Uterus (tissue), 4 donors: ENCODE measurements around the gene DISP3. TPM values are rescaled to one million over a fixed set of nuclear protein-coding genes. Genes with fewer than 3 reads are reported as not detected.

ENCODE experiments used
- DNase-seq, 2 donors: peaks; one replicate each; pipeline ENCODE4 v3.0.0-alpha.2; 2019 to 2020
- H3K27ac ChIP-seq, 2 donors: fragments of 200-600 bp; sonication (generic); 1 replicate in 1 of 2; 2 replicates in 1 of 2; pipeline ENCODE4 v1.5.1; 2016 to 2018
- H3K27me3 ChIP-seq, 2 donors: fragments of 200-600 bp; sonication (generic); one replicate each; pipeline ENCODE4 v1.5.1; 2018 to 2019; ENCODE audit warnings: control low read depth in 1 of 2
- H3K36me3 ChIP-seq, 2 donors: fragments of 200-600 bp; sonication (generic); one replicate each; pipeline ENCODE4 v1.5.1; 2019; ENCODE audit warnings: control low read depth in 1 of 2
- H3K4me1 ChIP-seq, 2 donors: fragments of 200-600 bp; sonication (generic); one replicate each; pipeline ENCODE4 v1.5.1; 2018 to 2019; ENCODE audit warnings: control low read depth in 1 of 2
- H3K4me3 ChIP-seq, 2 donors: fragments of 200-600 bp; sonication (generic); 1 replicate in 1 of 2; 2 replicates in 1 of 2; pipeline ENCODE4 v1.5.1; 2018 to 2019; ENCODE audit warnings: mild to moderate bottlenecking in 1 of 2
- H3K9me3 ChIP-seq, 2 donors: fragments of 200-600 bp; sonication (generic); one replicate each; pipeline ENCODE4 v1.5.1; 2019; ENCODE audit warnings: control low read depth in 1 of 2
- POLR2A ChIP-seq, 2 donors: fragments of 450-650 bp; IDR thresholded peaks; one replicate each; pipeline ENCODE4 v1.6.1; 2016; ENCODE audit warnings: antibody characterized with exemption in 2 of 2, mild to moderate bottlenecking in 1 of 2, moderate library complexity in 1 of 2
- intact Hi-C: fragments of 100-400 bp; cut with DNase I; formaldehyde crosslinking; loops from one replicate; pipeline ENCODE4 v1.15.1; 2023; ENCODE audit warnings: low total_unique reads
- total RNA-seq, 4 donors: library from RNA; depleted of rRNA in 3 of 4; stranded (reverse); fragments of >200 nt in 3 of 4; gene quantifications; one replicate each; pipeline versions ENCODE4 v1.1.0 to v1.2.4, GENCODE V29; 2014 to 2023
- TF ChIP-seq, protein P1 (sequence below), 4 experiments: fragments of 200-600 bp in 2 of 4; fragments of 450-650 bp in 2 of 4; sonication (generic) in 2 of 4; IDR thresholded peaks; one replicate each; pipeline ENCODE4 v1.5.1; 2016 to 2019; ENCODE audit warnings: antibody characterized with exemption in 4 of 4, mild to moderate bottlenecking in 2 of 4, moderate library complexity in 1 of 4
- donor health status: DM: yes; HTN: yes; CAD: no.

DISP3 gene
- total RNA-seq, 4 donors from 2014 or later: 0.09 to 0.90 TPM; not detected in 2

DNA sequence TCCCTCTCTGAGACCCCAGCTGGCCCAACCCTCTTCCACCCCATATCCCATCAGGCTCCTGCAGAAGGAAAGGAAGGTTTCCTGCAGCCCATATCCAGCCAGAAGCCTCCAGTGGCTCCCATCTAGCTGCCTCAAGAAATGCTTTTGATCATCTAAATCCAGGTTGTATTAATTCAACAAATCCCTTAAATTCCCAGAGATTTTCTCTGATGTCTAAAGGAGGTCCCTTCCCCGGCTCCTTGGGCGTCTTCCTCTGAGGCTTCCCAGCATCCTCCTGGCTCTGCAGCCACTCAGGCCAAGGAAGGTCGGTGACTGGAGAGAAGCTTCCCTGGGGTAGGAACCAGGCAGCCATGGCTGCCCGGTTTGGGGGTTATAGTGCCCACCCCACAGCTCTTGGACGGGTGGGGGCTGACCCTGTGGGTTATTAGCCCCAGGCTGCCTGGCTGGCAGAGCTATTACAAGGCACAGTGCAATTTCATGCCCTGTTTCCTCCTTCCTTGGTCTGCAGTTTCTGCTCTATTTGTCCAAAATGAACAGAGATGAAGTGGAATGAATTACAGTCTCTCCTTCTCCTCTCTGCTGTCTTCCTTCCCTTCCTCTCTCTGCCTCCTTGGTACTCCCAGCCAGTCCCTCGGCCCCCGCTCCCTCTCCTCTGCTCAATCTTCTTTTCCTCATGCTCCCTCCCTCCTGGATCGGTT, 34.8 kb upstream of the DISP3 start:
- TF ChIP-seq, protein P1, sequence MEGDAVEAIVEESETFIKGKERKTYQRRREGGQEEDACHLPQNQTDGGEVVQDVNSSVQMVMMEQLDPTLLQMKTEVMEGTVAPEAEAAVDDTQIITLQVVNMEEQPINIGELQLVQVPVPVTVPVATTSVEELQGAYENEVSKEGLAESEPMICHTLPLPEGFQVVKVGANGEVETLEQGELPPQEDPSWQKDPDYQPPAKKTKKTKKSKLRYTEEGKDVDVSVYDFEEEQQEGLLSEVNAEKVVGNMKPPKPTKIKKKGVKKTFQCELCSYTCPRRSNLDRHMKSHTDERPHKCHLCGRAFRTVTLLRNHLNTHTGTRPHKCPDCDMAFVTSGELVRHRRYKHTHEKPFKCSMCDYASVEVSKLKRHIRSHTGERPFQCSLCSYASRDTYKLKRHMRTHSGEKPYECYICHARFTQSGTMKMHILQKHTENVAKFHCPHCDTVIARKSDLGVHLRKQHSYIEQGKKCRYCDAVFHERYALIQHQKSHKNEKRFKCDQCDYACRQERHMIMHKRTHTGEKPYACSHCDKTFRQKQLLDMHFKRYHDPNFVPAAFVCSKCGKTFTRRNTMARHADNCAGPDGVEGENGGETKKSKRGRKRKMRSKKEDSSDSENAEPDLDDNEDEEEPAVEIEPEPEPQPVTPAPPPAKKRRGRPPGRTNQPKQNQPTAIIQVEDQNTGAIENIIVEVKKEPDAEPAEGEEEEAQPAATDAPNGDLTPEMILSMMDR (IDR thresholded peaks at IDR 0.05): no peak
- intact Hi-C loops: no loop called here
- no peaks in the 10 kb centered on the region for H3K4me1 ChIP-seq
- H3K9me3 ChIP-seq: no peaks in the 10 kb centered on the region
- DNase-seq: no peak
- no peaks in the 10 kb centered on the region for H3K36me3 ChIP-seq
- H3K27ac ChIP-seq: no peak overlapping the region
- H3K4me3 ChIP-seq: no peak overlapping the region
- no peaks in the 10 kb centered on the region for H3K27me3 ChIP-seq

DNA sequence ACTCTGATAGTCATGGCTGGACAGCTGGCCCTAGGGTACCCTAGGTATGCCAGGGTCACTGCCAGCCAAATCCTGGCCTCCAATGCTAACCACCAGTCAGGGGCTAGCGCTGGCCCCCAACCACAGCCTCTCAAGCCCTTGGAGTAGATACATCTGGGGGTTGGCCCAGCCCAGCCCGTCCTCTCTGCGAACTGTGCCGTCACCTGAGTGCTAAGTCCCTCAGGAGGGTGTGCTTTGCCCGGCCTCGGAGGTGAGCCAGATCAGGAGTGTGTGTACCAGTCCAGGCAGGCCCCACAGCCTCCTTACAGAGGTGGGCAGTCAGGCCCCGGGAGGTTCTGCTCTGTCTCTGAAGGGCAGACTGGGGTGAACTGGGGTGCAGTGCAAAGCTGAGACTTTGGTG, 34.0 kb upstream of the DISP3 start:
- no peaks in the 10 kb centered on the region for H3K4me1 ChIP-seq
- H3K27ac ChIP-seq: no peak overlapping the region
- H3K4me3 ChIP-seq: no peak overlapping the region
- no peaks in the 10 kb centered on the region for H3K27me3 ChIP-seq
- H3K9me3 ChIP-seq: no peaks in the 10 kb centered on the region
- no peak for DNase-seq
- H3K36me3 ChIP-seq: no peaks in the 10 kb centered on the region
- TF ChIP-seq, protein P1 (IDR thresholded peaks at IDR 0.05): no peak
- intact Hi-C loops: no loop called here

DNA sequence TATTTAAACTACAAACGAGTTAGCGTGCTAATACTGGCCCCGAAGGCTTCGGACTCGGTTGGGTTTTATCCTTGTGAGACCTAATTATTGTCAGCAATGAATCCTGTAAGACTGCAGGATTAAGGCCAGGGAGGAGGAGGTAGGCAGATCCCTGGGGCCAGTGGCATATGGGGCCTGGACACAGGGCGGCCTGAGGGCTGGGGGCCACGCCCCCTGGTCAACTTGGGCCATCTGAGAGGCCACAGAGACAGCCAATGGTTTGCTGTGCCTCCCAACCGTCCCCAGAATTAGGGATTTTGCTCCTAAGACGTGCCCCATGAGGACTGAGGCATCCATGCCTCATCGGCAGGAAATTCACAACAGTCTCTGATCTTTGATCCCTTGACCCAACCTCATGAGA, 31.1 kb upstream of the DISP3 start:
- H3K9me3 ChIP-seq: no peaks in the 10 kb centered on the region
- no peaks in the 10 kb centered on the region for H3K27me3 ChIP-seq
- TF ChIP-seq, protein P1 (IDR thresholded peaks at IDR 0.05): no peak
- no peak for TF ChIP-seq POLR2A (IDR thresholded peaks at IDR 0.05)
- no peak overlapping the region for H3K27ac ChIP-seq
- intact Hi-C loops: no loop called here
- H3K4me3 ChIP-seq: no peak overlapping the region
- no peaks in the 10 kb centered on the region for H3K4me1 ChIP-seq
- DNase-seq: no peak
- no peaks in the 10 kb centered on the region for H3K36me3 ChIP-seq

DNA sequence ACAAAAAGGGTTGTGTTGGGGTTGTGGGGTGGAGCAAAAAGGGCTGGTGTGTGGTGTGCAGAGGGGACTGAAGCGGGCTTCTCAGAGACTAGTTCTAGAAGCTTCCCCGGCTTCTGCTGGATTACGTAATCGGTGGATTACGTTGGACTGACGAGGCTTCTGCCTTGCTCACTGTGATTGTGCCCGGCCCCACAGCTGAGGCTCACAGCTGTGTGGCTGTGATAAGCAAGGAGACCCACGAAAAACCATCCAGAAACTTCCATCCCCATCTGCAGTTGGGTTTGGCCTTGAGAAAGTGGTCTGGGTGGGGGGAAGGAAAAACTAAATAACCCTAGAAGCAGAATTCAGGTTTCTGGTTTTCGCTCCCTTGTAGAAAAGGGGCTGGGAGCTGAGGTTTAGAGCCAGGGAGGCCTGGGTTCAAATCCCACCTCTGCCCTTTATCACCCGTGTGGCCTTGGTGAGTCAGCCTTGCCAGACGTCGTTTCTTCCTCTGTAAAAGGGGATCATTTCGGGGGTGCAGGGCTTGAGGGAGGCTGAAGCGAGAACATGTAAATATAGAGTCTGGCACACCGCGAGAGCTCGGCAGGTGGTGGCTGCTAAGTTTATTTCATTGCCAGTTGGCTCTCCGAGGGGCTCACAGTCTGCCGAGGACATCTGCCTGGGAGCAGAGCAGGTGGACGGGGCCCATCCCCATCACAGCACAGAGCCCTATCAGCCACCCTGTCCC, 30.4 kb upstream of the DISP3 start:
- Histone ChIP-seq H3K9me3 (no peaks in the 10 kb centered on the region), H3K4me3 (no peak overlapping the region), H3K4me1 (no peaks in the 10 kb centered on the region), H3K27me3 (no peaks in the 10 kb centered on the region), H3K36me3 (no peaks in the 10 kb centered on the region), H3K27ac (no peak overlapping the region)
- no peak for TF ChIP-seq POLR2A (IDR thresholded peaks at IDR 0.05)
- TF ChIP-seq, protein P1 (IDR thresholded peaks at IDR 0.05): no peak
- intact Hi-C loops: no loop called here
- no peak for DNase-seq

DNA sequence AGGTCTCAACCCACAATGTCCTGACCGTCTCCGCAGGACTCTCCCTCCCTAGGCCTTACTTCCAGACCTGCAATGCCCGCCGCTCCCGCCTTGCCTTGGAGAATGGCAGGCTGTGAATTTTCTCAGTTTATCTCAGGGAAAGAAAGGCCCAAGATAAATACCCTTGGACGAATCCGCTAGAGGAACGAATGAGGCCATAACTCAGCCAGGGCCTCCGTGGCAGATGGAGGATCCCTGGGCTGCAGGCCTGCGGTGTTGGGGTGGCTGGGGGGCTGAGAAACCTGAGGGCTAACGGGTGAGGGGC, 29.9 kb upstream of the DISP3 start:
- TF ChIP-seq, protein P1 (IDR thresholded peaks at IDR 0.05): no peak
- TF ChIP-seq POLR2A (IDR thresholded peaks at IDR 0.05): no peak
- no peaks in the 10 kb centered on the region for H3K27me3 ChIP-seq

More for the DNA sequence above, 29.9 kb upstream of the DISP3 start:
- no peak for DNase-seq
- intact Hi-C loops: no loop called here
- Histone ChIP-seq H3K4me3 (no peak overlapping the region), H3K36me3 (no peaks in the 10 kb centered on the region), H3K9me3 (no peaks in the 10 kb centered on the region), H3K27ac (no peak overlapping the region), H3K4me1 (no peaks in the 10 kb centered on the region)
